IMR-90 (cell line): Measurements from ENCODE around the gene ZDHHC17. TPM values are rescaled to one million over a fixed set of nuclear protein-coding genes. Genes with fewer than 3 reads are reported as not detected.

Source experiments
- ATAC-seq: fragments of 200-7000 bp; cut with Tn5 transposase; 2 replicates; pipeline ENCODE4 v1.9.1; 2020; ENCODE audit warnings: low read depth, mild to moderate bottlenecking, moderate library complexity
- BruUV-seq: library from RNA; stranded (reverse); fragments of 400-500 nt; replicated peaks from 2 replicates; lab custom pipeline; 2021; lab: Mats Ljungman, UMichigan
- CTCF ChIA-PET: fragments of 300-600 bp; formaldehyde crosslinking; extraction: SDS; loops from one replicate; lab custom pipeline; 2021; ENCODE audit warnings: antibody characterized with exemption; lab: Yijun Ruan, JAX
- POLR2A ChIA-PET: fragments of 300-600 bp; sonication (Branson Sonifier 250); formaldehyde crosslinking; loops from one replicate; lab custom pipeline; 2022; ENCODE audit warnings: antibody characterized with exemption; ENCODE audit not compliant: unreplicated experiment; lab: Charles Lee
- DNase-seq: peaks from one replicate; pipeline ENCODE4 v3.0.0; 2013
- H2AFZ ChIP-seq: replicated peaks from 2 replicates; pipeline ENCODE3; 2013; ENCODE audit warnings: low read length, mild to moderate bottlenecking; ENCODE audit not compliant: poor library complexity
- H2AK5ac ChIP-seq: 2 replicates; pipeline ENCODE4 v1.6.1; 2013; ENCODE audit warnings: low read depth, low read length, inconsistent platforms
- H2AK9ac ChIP-seq: replicated peaks from 2 replicates; pipeline ENCODE3; 2013; ENCODE audit warnings: mild to moderate bottlenecking, low read depth, low read length, moderate library complexity; ENCODE audit not compliant: poor library complexity
- H2BK120ac ChIP-seq: 2 replicates; pipeline ENCODE4 v1.6.1; 2013; ENCODE audit warnings: low read depth, low read length, inconsistent platforms
- H2BK15ac ChIP-seq: 3 replicates; pipeline ENCODE4 v1.6.1; 2013; ENCODE audit warnings: low read depth, low read length, inconsistent platforms
- H2BK20ac ChIP-seq: 2 replicates; pipeline ENCODE4 v1.6.1; 2013; ENCODE audit warnings: low read depth, mild to moderate bottlenecking, inconsistent platforms, low read length, moderate library complexity
- H2BK5ac ChIP-seq: 2 replicates; pipeline ENCODE4 v1.6.1; 2013; ENCODE audit warnings: mild to moderate bottlenecking, low read depth, low read length, inconsistent platforms; ENCODE audit not compliant: poor library complexity, severe bottlenecking
- H3K14ac ChIP-seq: replicated peaks from 2 replicates; pipeline ENCODE4 v1.6.1; 2013; ENCODE audit warnings: low read depth, low read length, inconsistent platforms
- H3K18ac ChIP-seq: 2 replicates; pipeline ENCODE4 v1.6.1; 2013; ENCODE audit warnings: low read depth, low read length, control low read depth
- H3K23ac ChIP-seq: 2 replicates; pipeline ENCODE4 v1.6.1; 2013; ENCODE audit warnings: low read depth, low read length, inconsistent platforms
- H3K27ac ChIP-seq: 2 replicates; pipeline ENCODE4 v1.5.1; 2013; ENCODE audit warnings: mild to moderate bottlenecking, control low read depth, low read length; ENCODE audit not compliant: insufficient read depth
- H3K27me3 ChIP-seq: 2 replicates; pipeline ENCODE4 v1.6.1; 2013; ENCODE audit warnings: low read length; ENCODE audit not compliant: control insufficient read depth, insufficient read depth
- H3K36me3 ChIP-seq: 2 replicates; pipeline ENCODE4 v1.6.1; 2013; ENCODE audit warnings: low read length, mixed read lengths; ENCODE audit not compliant: control insufficient read depth, insufficient read depth
- H3K4ac ChIP-seq: 2 replicates; pipeline ENCODE4 v1.6.1; 2013; ENCODE audit warnings: low read depth, low read length, inconsistent platforms
- H3K4me1 ChIP-seq: 2 replicates; pipeline ENCODE4 v1.6.1; 2013; ENCODE audit warnings: low read length, mixed read lengths; ENCODE audit not compliant: control insufficient read depth, insufficient read depth
- H3K4me2 ChIP-seq: 2 replicates; pipeline ENCODE4 v1.6.1; 2013; ENCODE audit warnings: low read depth, mild to moderate bottlenecking, control low read depth, low read length, moderate library complexity
- H3K4me3 ChIP-seq: 2 replicates; pipeline ENCODE4 v1.5.1; 2013; ENCODE audit warnings: low read depth, mild to moderate bottlenecking, control low read depth, low read length, moderate library complexity; ENCODE audit not compliant: insufficient read depth
- H3K56ac ChIP-seq: 2 replicates; pipeline ENCODE4 v1.6.1; 2013; ENCODE audit warnings: low read length, inconsistent platforms; ENCODE audit not compliant: insufficient read depth; ENCODE audit errors: extremely low read depth
- H3K79me1 ChIP-seq, 2 experiments: 2 replicates each; pipeline ENCODE4 v1.6.1; 2013; ENCODE audit warnings: low read length in 2 of 2, inconsistent platforms in 1 of 2, low read depth in 1 of 2
- H3K9ac ChIP-seq: 2 replicates; pipeline ENCODE4 v1.6.1; 2013; ENCODE audit warnings: low read depth, low read length, control low read depth
- H3K9me1 ChIP-seq: 2 replicates; pipeline ENCODE4 v1.6.1; 2013; ENCODE audit warnings: low read length, inconsistent platforms; ENCODE audit not compliant: insufficient read depth
- H3K9me3 ChIP-seq: 2 replicates; pipeline ENCODE4 v1.6.1; 2013; ENCODE audit warnings: low read length; ENCODE audit not compliant: control insufficient read depth, insufficient read depth
- H4K20me1 ChIP-seq: 2 replicates; pipeline ENCODE4 v1.6.1; 2013; ENCODE audit warnings: low read length, inconsistent platforms; ENCODE audit not compliant: insufficient read depth
- H4K5ac ChIP-seq: 2 replicates; pipeline ENCODE4 v1.6.1; 2013; ENCODE audit warnings: mild to moderate bottlenecking, low read depth, low read length, control low read depth
- H4K8ac ChIP-seq, 2 experiments: 2 replicates each; pipeline ENCODE4 v1.6.1; 2013; ENCODE audit warnings: low read depth in 2 of 2, low read length in 2 of 2, control low read depth in 1 of 2, inconsistent platforms in 1 of 2
- H4K91ac ChIP-seq: 2 replicates; pipeline ENCODE4 v1.6.1; 2013; ENCODE audit warnings: low read depth, low read length, inconsistent platforms; ENCODE audit not compliant: insufficient read depth
- MAFK ChIP-seq: IDR thresholded peaks from 2 replicates; pipeline ENCODE4 v1.6.1; 2012; ENCODE audit warnings: low read depth, low read length, improper control_type of control experiment
- WGBS, 2 experiments: methylation state at CpG; one replicate each; pipeline versions ENCODE4 v1.1.5 to v1.1.7; 2013; ENCODE audit warnings: missing lambda C conversion rate in 2 of 2; ENCODE audit not compliant: insufficient read length in 1 of 2; ENCODE audit errors: extremely low coverage in 2 of 2; 5-methylcytosine and 5-hydroxymethylcytosine counted together
- dilution Hi-C: fragments of 300-500 bp; cut with HindIII; formaldehyde crosslinking; loops from one replicate; pipeline ENCODE4 v1.14.3; 2018; ENCODE audit warnings: low sequenced_read_pairs; ENCODE audit not compliant: unreplicated experiment
- in situ Hi-C: fragments of 300-500 bp; cut with MboI; formaldehyde crosslinking; loops from 3 replicates; pipeline ENCODE4 v1.14.3; 2019; ENCODE audit warnings: low sequenced_read_pairs, inconsistent platforms, mixed read lengths
- intact Hi-C: fragments of 100-400 bp; cut with micrococcal nuclease; formaldehyde crosslinking; loops from 2 replicates; pipeline ENCODE4 v1.10.0; 2022
- polyA plus RNA-seq, 3 experiments: library from polyadenylated mRNA; depleted of rRNA; stranded (reverse); fragments of >200 nt; gene quantifications; 2 replicates each; pipeline ENCODE4 v1.2.3, GENCODE V29; 2012; ENCODE audit warnings: low replicate concordance in 1 of 3
- total RNA-seq: library from RNA; depleted of rRNA; stranded (reverse); fragments of >200 nt; gene quantifications from 2 replicates; pipeline ENCODE4 v1.2.3, GENCODE V29; 2012
- TF ChIP-seq, protein P1 (sequence below): fragments of 150-350 bp; IDR thresholded peaks from 2 replicates; pipeline ENCODE4 v1.6.1; 2016; ENCODE audit warnings: low read depth, mild to moderate bottlenecking, low read length, moderate library complexity, borderline replicate concordance

ZDHHC17 gene
- total and polyA plus RNA-seq, 2 of the 4 experiments (the other 2 are of a cell fraction): 23.3 to 125 TPM

DNA sequence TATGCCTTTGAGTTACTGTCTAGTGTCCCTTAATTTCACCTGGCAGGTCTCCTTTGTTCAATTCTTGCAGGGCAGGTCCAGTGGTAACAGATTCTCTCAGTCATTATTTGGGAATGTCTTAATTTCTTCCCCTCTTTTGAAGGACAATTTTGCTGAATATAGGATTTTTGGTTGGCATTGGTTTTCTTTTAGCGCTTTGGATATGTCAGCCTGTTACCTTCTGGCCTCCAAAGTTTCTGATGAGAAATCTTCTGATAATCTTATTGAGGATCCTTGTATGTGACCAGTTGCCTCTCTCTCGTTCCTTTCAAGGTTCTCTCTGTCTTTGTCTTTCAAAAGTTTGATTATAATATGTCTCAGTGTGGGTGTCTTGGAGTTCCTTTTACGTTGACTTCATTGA is 38.1 kb downstream of the ZDHHC17 start:
- Histone ChIP-seq H3K9me1 (no peaks in the 10 kb centered on the region; the same call in 1 of the 2 replicates), H2BK20ac (no peak overlapping the region), H3K27me3 (no peaks in the 10 kb centered on the region), H4K20me1 (peaks cover 4% of the 10 kb centered on the region; the same call in 1 of the 2 replicates), H3K18ac (no peak overlapping the region), H2BK15ac (no peak overlapping the region), H3K79me1 (peaks cover 34 to 51% of the 10 kb centered on the region in 2 experiments), H2BK120ac (no peak overlapping the region), H2AFZ (no peak overlapping the region), H3K4me1 (no peaks in the 10 kb centered on the region), H3K36me3 (peaks cover 25% of the 10 kb centered on the region), H2AK9ac (no peak overlapping the region), H3K56ac (no peak overlapping the region), H3K9me3 (peaks cover 1% of the 10 kb centered on the region; the same call in 1 of the 2 replicates), H4K8ac (no peak overlapping the region), H4K5ac (no peak overlapping the region), H3K4me2 (no peak overlapping the region), H4K91ac (no peak overlapping the region), H3K4ac (no peak overlapping the region), H3K27ac (no peak overlapping the region), H2BK5ac (no peak overlapping the region), H3K23ac (no peak overlapping the region), H2AK5ac (no peak overlapping the region), H3K9ac (no peak overlapping the region), H3K14ac (no peak overlapping the region), H3K4me3 (no peak overlapping the region)
- in situ Hi-C loops: no loop called here
- DNase-seq: no peak
- TF ChIP-seq, protein P1, sequence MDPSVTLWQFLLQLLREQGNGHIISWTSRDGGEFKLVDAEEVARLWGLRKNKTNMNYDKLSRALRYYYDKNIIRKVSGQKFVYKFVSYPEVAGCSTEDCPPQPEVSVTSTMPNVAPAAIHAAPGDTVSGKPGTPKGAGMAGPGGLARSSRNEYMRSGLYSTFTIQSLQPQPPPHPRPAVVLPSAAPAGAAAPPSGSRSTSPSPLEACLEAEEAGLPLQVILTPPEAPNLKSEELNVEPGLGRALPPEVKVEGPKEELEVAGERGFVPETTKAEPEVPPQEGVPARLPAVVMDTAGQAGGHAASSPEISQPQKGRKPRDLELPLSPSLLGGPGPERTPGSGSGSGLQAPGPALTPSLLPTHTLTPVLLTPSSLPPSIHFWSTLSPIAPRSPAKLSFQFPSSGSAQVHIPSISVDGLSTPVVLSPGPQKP: no peak
- 0 out of 2 replicates have a peak, but pooled peaks have one; percentile 17 for TF ChIP-seq MAFK
- CTCF ChIA-PET: interaction anchor here (1.3 to 1.4 kb wide), 2 partner anchors 12 to 19 kb away, joined by 3 to 5 read pairs; no protein-coding TSS in a partner anchor
- intact Hi-C loops: no loop called here
- ATAC-seq: no peak
- dilution Hi-C loops: no loop called here
- WGBS, 2 experiments: no CpG with 5 or more reads among the region's 3 CpGs
- no TSS peak for BruUV-seq
- POLR2A ChIA-PET: no interaction called here
